ENCODE measurements around the gene IL10.

DNA sequence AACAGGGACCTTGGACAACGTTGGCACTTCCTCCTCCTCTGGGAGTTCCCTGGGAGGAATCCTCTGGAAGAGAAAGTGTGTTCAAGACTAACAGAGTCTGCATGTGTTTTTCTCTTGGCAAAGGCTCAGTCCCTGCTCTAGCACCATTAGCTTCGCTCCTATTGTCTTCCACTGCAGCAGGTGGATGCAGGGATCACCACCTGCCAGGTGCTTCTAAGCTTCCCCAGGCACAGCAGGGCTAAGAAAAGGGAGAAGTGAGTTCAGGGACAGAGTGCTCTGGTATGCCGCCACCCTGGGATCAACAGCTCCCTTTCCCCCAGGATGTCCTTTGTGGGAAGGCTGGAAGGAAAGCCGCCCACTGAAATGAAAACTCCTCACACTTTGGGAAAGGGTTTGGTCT lies 49.2 kb upstream of the IL10 start:
- no peak for TF ChIP-seq CTCF (optimal IDR thresholded peaks at IDR 0.05 in 1 of 3, IDR thresholded peaks at IDR 0.05 in 1 of 3, conservative IDR thresholded peaks at IDR 0.05 in 1 of 3; ENCODE audit: extremely low read depth in 1 of 3, insufficient read depth in 2 of 3, low read length in 3 of 3)
- TF ChIP-seq EZH2 (IDR thresholded peaks at IDR 0.05; ENCODE audit: low read length) = no peak

Data from keratinocyte (primary cell).